Retinal pigment epithelial cell (primary cell): ENCODE data around the gene ARHGAP23.
"Not testable (repeated sequence)": the region's sequence is repeated elsewhere in the genome, so short reads cannot be mapped to it uniquely, and the experiment has no call there.

Experiments
- DNase-seq: peaks from one replicate; pipeline ENCODE4 v3.0.0-alpha.2; 2010; ENCODE audit warnings: low read depth
- H3K4me3 ChIP-seq: 2 replicates; pipeline ENCODE4 v1.5.1; 2011; ENCODE audit warnings: mild to moderate bottlenecking, low read length, control low read depth, moderate library complexity
- CTCF ChIP-seq: conservative IDR thresholded peaks from 2 replicates; pipeline ENCODE4 v1.5.1; 2011; ENCODE audit warnings: low read depth, low read length, control low read depth, inconsistent platforms

Gene ARHGAP23

GRCh38 chr17:38435795-38436194, 7.5 kb downstream of the ARHGAP23 start:
- no peak for DNase-seq

GRCh38 chr17:38436386-38436785, 8.1 kb downstream of the ARHGAP23 start:
- DNase-seq: no peak
- TF ChIP-seq CTCF: no peak
- no peak overlapping the region for H3K4me3 ChIP-seq

More at GRCh38 chr17:38435795-38436194, 7.5 kb downstream of the ARHGAP23 start:
- no peak overlapping the region for H3K4me3 ChIP-seq
- TF ChIP-seq CTCF: no peak

GRCh38 chr17:38437313-38437712, 9.0 kb downstream of the ARHGAP23 start:
- H3K4me3 ChIP-seq, DNase-seq: not testable (repeated sequence)

- H3K4me3 ChIP-seq: no peak overlapping the region
- DNase-seq: no peak
- no peak for TF ChIP-seq CTCF
Observed at GRCh38 chr17:38439436-38439835, 11.2 kb downstream of the ARHGAP23 start.

GRCh38 chr17:38440614-38441397, 12.5 kb downstream of the ARHGAP23 start:
- no peak for TF ChIP-seq CTCF
- no peak overlapping the region for H3K4me3 ChIP-seq
- no peak for DNase-seq

- no peak for DNase-seq
- TF ChIP-seq CTCF: no peak
- no peak overlapping the region for H3K4me3 ChIP-seq
Observed at GRCh38 chr17:38441429-38442061, 13.3 kb downstream of the ARHGAP23 start.

- TF ChIP-seq CTCF: no peak
- no peak overlapping the region for H3K4me3 ChIP-seq
- DNase-seq: no peak
Observed at GRCh38 chr17:38442548-38442947, 14.3 kb downstream of the ARHGAP23 start.
